ENCODE data around the gene SPATS2.

GRCh38 chr12:49548481-49548821 is 181.2 kb downstream of the SPATS2 start:
- TF ChIP-seq RAD21 (IDR thresholded peaks at IDR 0.05; ENCODE audit: low read length), result no peak
- TF ChIP-seq CTCF (conservative IDR thresholded peaks at IDR 0.05; ENCODE audit: low read depth, low read length), result no peak
- TF ChIP-seq FOS (IDR thresholded peaks at IDR 0.05; ENCODE audit: low read depth, low read length), result no peak
- no peak for TF ChIP-seq POLR2A (IDR thresholded peaks at IDR 0.05; ENCODE audit: low read depth, low read length)
- TF ChIP-seq USF2 (IDR thresholded peaks at IDR 0.05; ENCODE audit: low read depth, low read length), result no peak
- no peak for TF ChIP-seq MXI1 (IDR thresholded peaks at IDR 0.05; ENCODE audit: borderline replicate concordance, low read depth, low read length)
- TF ChIP-seq ELK1 (IDR thresholded peaks at IDR 0.05; ENCODE audit: borderline replicate concordance, low read depth, low read length), result no peak
- TF ChIP-seq SMC3 (IDR thresholded peaks at IDR 0.05; ENCODE audit: low read depth, low read length), result no peak
- TF ChIP-seq RCOR1 (IDR thresholded peaks at IDR 0.05; ENCODE audit: insufficient replicate concordance, low read length), result no peak
- TF ChIP-seq BHLHE40 (IDR thresholded peaks at IDR 0.05; ENCODE audit: low read depth, low read length), result no peak
- TF ChIP-seq CEBPB (IDR thresholded peaks at IDR 0.05; ENCODE audit: low read depth, low read length), result no peak
- TF ChIP-seq RFX5 (IDR thresholded peaks at IDR 0.05; ENCODE audit: low read depth, low read length), result no peak
- TF ChIP-seq MAFK (IDR thresholded peaks at IDR 0.05; ENCODE audit: low read depth, low read length), result no peak
- TF ChIP-seq NFE2L2 (IDR thresholded peaks at IDR 0.05; ENCODE audit: low read depth, low read length), result no peak

Data from IMR-90 (cell line).